NB4 (cell line): Measurements from ENCODE around the gene BICRAL.

Experiments
- DNase-seq: peaks from one replicate; pipeline ENCODE4 v3.0.0; 2010; ENCODE audit warnings: low read depth
- H3K4me3 ChIP-seq: one replicate; pipeline ENCODE4 v1.5.1; 2011; ENCODE audit warnings: mild to moderate bottlenecking, low read depth, low read length, moderate library complexity
- CTCF ChIP-seq: IDR thresholded peaks from one replicate; pipeline ENCODE4 v1.5.1; 2012; ENCODE audit warnings: low read depth, low read length
- MYC ChIP-seq: IDR thresholded peaks from 2 replicates; pipeline ENCODE4 v1.6.1; 2011; ENCODE audit warnings: low read depth, low read length
- POLR2A ChIP-seq: IDR thresholded peaks from 2 replicates; pipeline ENCODE4 v1.6.1; 2011; ENCODE audit warnings: mild to moderate bottlenecking; ENCODE audit not compliant: insufficient read length; ENCODE audit errors: extremely low read depth
- TF ChIP-seq, protein P1 (sequence below): IDR thresholded peaks from 2 replicates; pipeline ENCODE4 v1.6.1; 2011; ENCODE audit warnings: low read depth, low read length

Gene BICRAL

GRCh38 chr6:42834056-42834455, 52.2 kb downstream of the BICRAL start:
- DNase-seq, result no peak
- H3K4me3 ChIP-seq, result no peak overlapping the region
- TF ChIP-seq POLR2A, result no peak
- TF ChIP-seq, protein P1, sequence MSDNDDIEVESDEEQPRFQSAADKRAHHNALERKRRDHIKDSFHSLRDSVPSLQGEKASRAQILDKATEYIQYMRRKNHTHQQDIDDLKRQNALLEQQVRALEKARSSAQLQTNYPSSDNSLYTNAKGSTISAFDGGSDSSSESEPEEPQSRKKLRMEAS, result no peak
- TF ChIP-seq CTCF, result no peak
- no peak for TF ChIP-seq MYC

- no peak for TF ChIP-seq CTCF
- TF ChIP-seq MYC, result no peak
- TF ChIP-seq POLR2A, result no peak
- TF ChIP-seq, protein P1, result no peak
- no peak overlapping the region for H3K4me3 ChIP-seq
- DNase-seq, result peak; percentile 27
Observed at GRCh38 chr6:42841844-42842584, 60.2 kb downstream of the BICRAL start.

GRCh38 chr6:42845327-42845694, 63.5 kb downstream of the BICRAL start:
- DNase-seq, result no peak
- TF ChIP-seq MYC, result no peak
- no peak overlapping the region for H3K4me3 ChIP-seq

DNA sequence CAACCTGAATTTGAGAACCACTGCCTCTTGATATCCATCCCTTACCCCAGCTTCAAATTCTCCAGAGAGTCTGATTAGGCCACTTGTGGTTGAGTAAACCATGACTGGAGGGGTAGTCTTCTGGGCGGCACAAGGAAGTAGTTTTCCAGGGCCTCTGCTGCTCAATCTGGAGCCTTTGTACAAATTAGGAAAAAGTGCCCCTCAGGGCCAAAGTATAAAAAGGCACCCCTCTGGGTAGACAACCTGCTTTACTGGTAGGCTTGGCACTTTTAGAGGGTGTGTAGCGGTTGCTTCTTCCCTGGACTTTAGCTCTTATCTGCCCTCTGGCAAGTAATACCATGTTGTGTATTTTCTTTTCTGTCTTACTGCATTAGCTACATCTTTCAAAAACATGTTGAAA, 64.7 kb downstream of the BICRAL start:
- peak; percentile 69 for DNase-seq
- no peak overlapping the region for H3K4me3 ChIP-seq
- TF ChIP-seq CTCF (no peak), MYC (no peak), POLR2A (no peak)
- TF ChIP-seq, protein P1, result no peak

DNA sequence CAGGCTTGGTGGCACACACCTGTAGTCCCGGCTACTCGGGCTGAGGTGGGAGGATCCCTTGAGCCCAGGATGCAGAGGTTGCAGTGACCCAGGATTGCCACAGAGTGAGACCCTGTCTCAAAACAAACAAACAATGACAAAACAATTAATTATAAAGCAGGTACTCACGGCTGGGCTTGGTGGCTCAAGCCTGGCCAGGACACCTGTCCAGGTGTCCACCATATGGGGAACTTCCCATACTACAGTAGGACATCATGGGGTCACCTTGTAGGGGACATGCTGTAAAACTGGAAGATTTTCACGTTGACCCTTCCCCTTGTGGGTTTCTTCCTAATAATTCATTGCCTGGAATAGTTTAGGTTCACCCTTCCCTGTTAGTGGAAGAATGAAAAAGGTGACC, 66.8 kb downstream of the BICRAL start:
- no peak for DNase-seq
- H3K4me3 ChIP-seq, result no peak overlapping the region
- TF ChIP-seq CTCF (no peak), MYC (no peak), POLR2A (no peak)
- TF ChIP-seq, protein P1, result no peak

DNA sequence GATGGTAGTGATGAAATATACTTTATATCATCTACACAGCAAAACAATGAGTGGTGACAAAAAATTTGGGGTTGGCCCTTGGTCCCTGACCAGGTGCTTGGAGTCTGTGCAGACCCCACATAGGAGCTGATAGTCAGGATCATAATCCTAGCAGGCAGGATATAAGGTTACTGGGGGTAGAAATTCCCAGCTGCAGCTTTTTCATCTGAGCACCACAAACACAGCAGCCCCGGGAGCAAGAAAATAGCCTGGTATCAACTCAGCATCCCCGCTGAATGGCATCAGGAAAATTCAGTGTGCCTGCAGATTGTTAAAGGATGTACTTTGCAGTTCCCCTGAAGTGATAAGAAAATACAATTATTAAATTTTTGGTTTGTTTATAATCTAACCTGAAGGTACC, 69.7 kb downstream of the BICRAL start:
- no peak overlapping the region for H3K4me3 ChIP-seq
- TF ChIP-seq, protein P1, result no peak
- TF ChIP-seq MYC (no peak), POLR2A (no peak), CTCF (no peak)
- DNase-seq, result no peak
